ENCODE results near the gene IQSEC2. TPM values are rescaled to one million over a fixed set of nuclear protein-coding genes. Genes with fewer than 3 reads are reported as not detected.

Gene IQSEC2
- total RNA-seq, 4 donors from 2014 or later, result 20.4 to 31.8 (median 28.0) TPM

DNA sequence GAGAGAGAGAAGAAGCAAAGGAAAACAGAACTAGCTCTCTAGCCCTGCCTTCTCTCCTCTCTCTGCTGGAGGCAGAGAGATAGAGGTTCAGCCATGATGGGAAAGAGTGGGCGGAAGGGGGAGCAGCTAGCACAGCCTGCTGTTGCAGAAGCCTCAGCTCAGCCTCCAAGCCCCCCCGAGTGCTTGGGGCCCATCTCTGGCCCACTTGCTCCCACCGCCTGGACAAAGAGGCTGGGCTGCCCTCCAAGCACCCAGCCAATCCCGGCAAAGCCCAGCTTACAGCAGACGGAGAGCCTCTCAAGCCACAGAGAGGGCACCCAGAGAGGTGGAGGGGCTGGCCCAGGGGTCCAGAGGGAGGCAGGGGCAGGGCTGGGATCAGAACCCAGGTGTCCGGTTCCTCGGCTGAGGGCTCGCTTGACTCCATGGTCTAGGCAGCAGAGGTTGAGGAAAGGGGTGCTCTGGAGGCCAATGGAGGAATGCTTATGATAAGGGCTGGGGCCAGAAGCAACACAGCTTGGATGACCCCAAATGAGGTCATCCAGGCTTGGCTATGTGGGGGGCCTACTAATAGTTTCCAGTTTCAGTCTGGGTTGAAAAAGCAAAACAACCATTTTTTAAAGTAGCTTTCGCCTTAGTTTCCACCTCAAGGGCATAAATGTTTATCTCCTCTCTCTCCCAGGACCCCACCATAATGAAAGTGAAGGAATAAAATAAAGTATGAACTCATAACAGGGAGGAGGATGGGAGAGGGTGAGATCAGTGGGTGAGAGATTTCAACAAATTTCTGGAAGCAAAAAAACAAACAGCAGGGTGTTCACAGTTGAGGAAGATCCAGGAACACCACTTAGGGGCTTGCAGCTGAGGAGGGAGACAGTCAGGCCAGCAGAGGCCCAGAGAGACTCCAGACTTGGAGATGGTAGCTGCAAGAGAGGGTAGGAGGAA lies 24.9 kb upstream of the IQSEC2 start:
- H3K27me3 ChIP-seq, result no peaks in the 10 kb centered on the region
- peak overlapping the region in 2 of 4 donors; percentile 38 to 58 for H3K27ac ChIP-seq
- 49 to 55% methylated on average over 2 to 9 of the region's 9 CpGs for WGBS, 2 donors
- TF ChIP-seq, protein P1, sequence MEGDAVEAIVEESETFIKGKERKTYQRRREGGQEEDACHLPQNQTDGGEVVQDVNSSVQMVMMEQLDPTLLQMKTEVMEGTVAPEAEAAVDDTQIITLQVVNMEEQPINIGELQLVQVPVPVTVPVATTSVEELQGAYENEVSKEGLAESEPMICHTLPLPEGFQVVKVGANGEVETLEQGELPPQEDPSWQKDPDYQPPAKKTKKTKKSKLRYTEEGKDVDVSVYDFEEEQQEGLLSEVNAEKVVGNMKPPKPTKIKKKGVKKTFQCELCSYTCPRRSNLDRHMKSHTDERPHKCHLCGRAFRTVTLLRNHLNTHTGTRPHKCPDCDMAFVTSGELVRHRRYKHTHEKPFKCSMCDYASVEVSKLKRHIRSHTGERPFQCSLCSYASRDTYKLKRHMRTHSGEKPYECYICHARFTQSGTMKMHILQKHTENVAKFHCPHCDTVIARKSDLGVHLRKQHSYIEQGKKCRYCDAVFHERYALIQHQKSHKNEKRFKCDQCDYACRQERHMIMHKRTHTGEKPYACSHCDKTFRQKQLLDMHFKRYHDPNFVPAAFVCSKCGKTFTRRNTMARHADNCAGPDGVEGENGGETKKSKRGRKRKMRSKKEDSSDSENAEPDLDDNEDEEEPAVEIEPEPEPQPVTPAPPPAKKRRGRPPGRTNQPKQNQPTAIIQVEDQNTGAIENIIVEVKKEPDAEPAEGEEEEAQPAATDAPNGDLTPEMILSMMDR (IDR thresholded peaks at IDR 0.05), result no peak
- no peak for TF ChIP-seq EP300 (IDR thresholded peaks at IDR 0.05)
- no peak for TF ChIP-seq POLR2A (IDR thresholded peaks at IDR 0.05)
- H3K4me3 ChIP-seq, result no peak overlapping the region
- H3K4me1 ChIP-seq, result no peaks in the 10 kb centered on the region
- no peaks in the 10 kb centered on the region for H3K9me3 ChIP-seq
- H3K36me3 ChIP-seq, result no peaks in the 10 kb centered on the region
- DNase-seq (ENCODE audit: low spot score in 2 of 2), result no peak

GRCh38 chrX:53305219-53305995 lies 24.0 kb upstream of the IQSEC2 start:
- H3K9me3 ChIP-seq, result no peaks in the 10 kb centered on the region
- no peaks in the 10 kb centered on the region for H3K27me3 ChIP-seq
- H3K27ac ChIP-seq, result no peak overlapping the region
- no peaks in the 10 kb centered on the region for H3K4me1 ChIP-seq
- WGBS, 2 donors, result 87 to 91% methylated on average over 8 of the region's 8 CpGs
- H3K4me3 ChIP-seq, result no peak overlapping the region
- no peaks in the 10 kb centered on the region for H3K36me3 ChIP-seq
- no peak for DNase-seq (ENCODE audit: low spot score in 2 of 2)
- no peak for TF ChIP-seq POLR2A (IDR thresholded peaks at IDR 0.05)
- TF ChIP-seq, protein P1 (IDR thresholded peaks at IDR 0.05), result no peak
- no peak for TF ChIP-seq EP300 (IDR thresholded peaks at IDR 0.05)

DNA sequence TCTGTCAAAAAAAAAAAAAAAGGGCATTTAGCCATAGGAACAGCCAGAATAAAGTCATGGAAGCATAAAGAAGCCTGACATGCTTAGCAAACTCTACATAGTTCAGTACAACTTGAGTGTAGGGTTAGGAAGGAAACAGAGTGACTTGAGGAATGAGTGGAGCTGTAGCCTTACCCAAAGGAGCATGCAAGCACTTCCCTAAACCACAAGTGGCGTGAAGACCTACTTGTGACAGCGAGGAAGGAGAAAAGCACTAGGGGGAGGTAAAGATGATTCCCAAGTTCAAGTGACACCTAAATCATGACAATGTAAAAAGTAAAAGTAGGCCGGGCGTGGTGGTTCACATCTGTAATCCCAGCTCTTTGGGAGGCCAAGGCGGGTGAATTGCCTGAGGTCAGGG lies 21.8 kb upstream of the IQSEC2 start:
- DNase-seq (ENCODE audit: low spot score in 2 of 2), result no peak
- Histone ChIP-seq H3K4me1 (no peaks in the 10 kb centered on the region), H3K27ac (no peak overlapping the region), H3K9me3 (no peaks in the 10 kb centered on the region), H3K27me3 (peaks cover 0 to 4% of the 10 kb centered on the region in 2 donors), H3K4me3 (no peak overlapping the region), H3K36me3 (no peaks in the 10 kb centered on the region)
- TF ChIP-seq, protein P1 (IDR thresholded peaks at IDR 0.05), result no peak
- TF ChIP-seq EP300 (IDR thresholded peaks at IDR 0.05) (no peak), POLR2A (IDR thresholded peaks at IDR 0.05) (no peak)
- 85 to 92% methylated on average over 5 of the region's 5 CpGs for WGBS, 2 donors

DNA sequence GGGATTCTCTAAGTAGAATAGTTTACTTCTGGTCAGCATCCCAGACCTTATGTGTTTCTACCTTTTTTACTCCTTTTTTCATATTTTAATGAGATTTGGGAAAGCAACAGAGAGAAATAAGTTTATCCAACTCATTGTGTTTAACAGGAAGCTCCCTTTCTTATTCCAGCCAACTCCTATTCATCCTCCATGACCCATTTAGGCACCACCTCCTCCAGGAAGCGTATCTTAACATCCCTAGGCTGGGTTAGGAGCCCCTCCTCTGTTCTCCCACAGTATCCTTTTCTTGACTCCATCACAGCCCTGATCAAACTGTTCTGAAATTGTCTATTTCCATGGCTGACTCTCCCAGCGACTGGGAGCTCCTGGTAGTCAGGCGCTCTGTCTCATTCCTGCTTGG lies 18.8 kb upstream of the IQSEC2 start:
- Histone ChIP-seq H3K27ac (no peak overlapping the region), H3K36me3 (no peaks in the 10 kb centered on the region), H3K4me3 (no peak overlapping the region), H3K9me3 (no peaks in the 10 kb centered on the region), H3K4me1 (no peaks in the 10 kb centered on the region), H3K27me3 (peaks cover 0 to 4% of the 10 kb centered on the region in 2 donors)
- TF ChIP-seq EP300 (IDR thresholded peaks at IDR 0.05), result no peak
- no peak for TF ChIP-seq POLR2A (IDR thresholded peaks at IDR 0.05)
- TF ChIP-seq, protein P1 (IDR thresholded peaks at IDR 0.05), result no peak
- DNase-seq (ENCODE audit: low spot score in 2 of 2), result no peak
- WGBS, 2 donors, result 87 to 95% methylated on average over 3 of the region's 3 CpGs
